T-helper 1 cell treated with Interleukin-12 subunit alpha and Interleukin-12 subunit beta and Interleukin-4 antibody, amounts not matched to agents 30 ng/mL and 1 ng/mL, for 36 hours (primary cell): ENCODE data around the gene ATP6V1D. TPM values are rescaled to one million over a fixed set of nuclear protein-coding genes. Genes with fewer than 3 reads are reported as not detected.

Source experiments
- total RNA-seq: library from RNA; stranded (reverse); gene quantifications from 2 replicates; pipeline ENCODE4 v1.2.3, GENCODE V29; 2022

ATP6V1D gene
- total RNA-seq, 1 donor from 2014 or later, result 44.5 TPM

Other genes with a start within 250 kb of the ATP6V1D start
- 0.32 and 0.42 TPM in 2 replicates for gene GARIN2, start 170.4 kb downstream of the ATP6V1D start, total RNA-seq
- gene PALS1, start 118.4 kb downstream of the ATP6V1D start, total RNA-seq, result 6.9 and 8.1 TPM in 2 replicates
- gene EIF2S1, start 524 bp upstream of the ATP6V1D start, total RNA-seq, result 127 and 134 TPM in 2 replicates
- 0.22 and 0.56 TPM in 2 replicates for gene PLEK2, start 52.4 kb upstream of the ATP6V1D start, total RNA-seq
- 23.3 and 25.6 TPM in 2 replicates for gene TMEM229B, start 128.9 kb upstream of the ATP6V1D start, total RNA-seq
- 0.71 and 1.1 TPM in 2 replicates for gene PLEKHH1, start 173.5 kb upstream of the ATP6V1D start, total RNA-seq
- 16.8 and 19.1 TPM in 2 replicates for gene PIGH, start 240.5 kb upstream of the ATP6V1D start, total RNA-seq